ENCODE data around the gene ANTKMT.

DNA sequence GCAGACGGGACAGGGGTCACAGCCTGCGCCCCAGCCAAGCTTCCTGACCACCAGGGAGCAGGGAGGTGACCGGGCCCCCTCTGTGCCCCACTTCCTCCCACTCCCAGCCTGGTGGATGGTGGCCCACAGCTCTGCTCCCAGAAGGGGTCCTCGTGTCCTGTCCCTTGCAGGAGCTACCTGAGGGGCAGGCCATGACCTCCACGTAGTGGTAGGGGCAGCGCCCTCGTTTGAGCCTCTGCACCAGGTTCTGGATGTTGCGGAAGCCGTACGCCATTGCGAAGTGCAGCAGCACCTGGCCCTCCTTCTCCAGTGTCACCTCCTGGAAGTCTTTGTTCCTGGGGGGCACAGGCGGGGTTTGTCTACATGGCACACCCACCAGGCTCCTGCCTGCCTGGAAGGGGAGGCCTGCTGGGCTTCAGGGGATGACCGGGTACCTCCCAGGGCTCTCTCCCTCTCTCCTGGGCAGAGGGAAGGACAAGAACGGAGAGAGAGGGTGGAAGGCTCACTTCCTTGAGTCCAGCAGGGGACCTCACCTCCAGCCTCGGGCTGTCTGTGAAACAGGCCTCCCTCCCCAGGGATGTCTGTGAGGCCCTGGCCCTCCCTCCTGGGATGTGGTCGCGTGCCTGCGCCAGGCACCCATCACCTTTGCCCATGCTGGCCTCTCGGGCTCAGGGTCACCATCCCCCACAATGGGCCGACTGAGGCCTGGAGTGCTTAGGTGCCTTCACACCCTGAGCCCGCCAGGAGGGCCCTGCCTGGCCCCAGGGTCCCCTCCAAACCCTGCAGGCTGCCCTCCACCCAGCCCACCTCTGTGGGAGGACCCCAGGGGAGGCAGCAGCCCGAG lies 9.9 kb downstream of the ANTKMT start:
- TF ChIP-seq, protein P1, sequence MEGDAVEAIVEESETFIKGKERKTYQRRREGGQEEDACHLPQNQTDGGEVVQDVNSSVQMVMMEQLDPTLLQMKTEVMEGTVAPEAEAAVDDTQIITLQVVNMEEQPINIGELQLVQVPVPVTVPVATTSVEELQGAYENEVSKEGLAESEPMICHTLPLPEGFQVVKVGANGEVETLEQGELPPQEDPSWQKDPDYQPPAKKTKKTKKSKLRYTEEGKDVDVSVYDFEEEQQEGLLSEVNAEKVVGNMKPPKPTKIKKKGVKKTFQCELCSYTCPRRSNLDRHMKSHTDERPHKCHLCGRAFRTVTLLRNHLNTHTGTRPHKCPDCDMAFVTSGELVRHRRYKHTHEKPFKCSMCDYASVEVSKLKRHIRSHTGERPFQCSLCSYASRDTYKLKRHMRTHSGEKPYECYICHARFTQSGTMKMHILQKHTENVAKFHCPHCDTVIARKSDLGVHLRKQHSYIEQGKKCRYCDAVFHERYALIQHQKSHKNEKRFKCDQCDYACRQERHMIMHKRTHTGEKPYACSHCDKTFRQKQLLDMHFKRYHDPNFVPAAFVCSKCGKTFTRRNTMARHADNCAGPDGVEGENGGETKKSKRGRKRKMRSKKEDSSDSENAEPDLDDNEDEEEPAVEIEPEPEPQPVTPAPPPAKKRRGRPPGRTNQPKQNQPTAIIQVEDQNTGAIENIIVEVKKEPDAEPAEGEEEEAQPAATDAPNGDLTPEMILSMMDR (IDR thresholded peaks at IDR 0.05), result no peak
- no peak for TF ChIP-seq POLR2A (IDR thresholded peaks at IDR 0.05)

Data from vagina (tissue), 2 donors.